ENCODE measurements around the gene MBNL1.

Gene MBNL1

DNA sequence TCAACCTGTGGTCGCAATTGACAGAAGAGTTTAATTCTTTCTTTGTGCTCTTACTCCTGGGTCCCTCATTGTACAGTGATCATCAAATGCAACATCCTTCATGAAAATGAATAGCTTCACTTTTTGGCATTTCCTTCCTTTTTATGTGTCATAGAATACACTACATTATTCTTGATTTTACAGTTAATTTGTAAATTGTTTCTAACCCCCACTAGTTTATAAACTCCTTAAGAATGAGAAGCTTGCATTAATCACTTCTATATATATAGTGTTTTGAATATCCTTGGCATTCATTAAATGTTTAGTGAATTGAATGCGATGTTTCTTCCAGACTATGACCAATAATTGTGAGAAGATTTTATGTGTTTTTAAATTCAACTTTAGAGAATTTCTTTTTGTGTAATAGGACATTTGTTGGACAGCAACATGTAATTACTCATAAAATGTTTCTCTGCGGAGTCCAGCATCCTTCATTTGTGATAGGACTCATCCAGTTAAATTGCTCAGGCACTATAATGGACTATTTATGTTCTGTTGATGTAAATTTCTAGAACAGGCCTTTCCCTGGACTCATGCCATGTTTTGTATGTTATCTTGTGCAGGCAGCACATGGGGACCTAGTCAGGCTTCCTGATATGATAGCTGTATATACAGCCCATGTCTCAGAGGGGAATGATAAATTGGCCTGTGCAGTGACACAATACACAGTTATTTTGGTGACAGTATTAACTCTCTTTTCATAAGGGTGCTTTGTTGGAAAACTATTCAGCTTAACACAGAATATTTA is 51.3 kb downstream of the MBNL1 start:
- no peaks in the 10 kb centered on the region for H3K36me3 ChIP-seq
- no peak for DNase-seq
- H3K4me3 ChIP-seq: no peak overlapping the region
- intact Hi-C loops (cut with DNase I; ENCODE audit: low total_unique reads): no loop called here
- TF ChIP-seq CTCF (IDR thresholded peaks at IDR 0.05): no peak
- peaks cover 0 to 100% (median 70%) of the 10 kb centered on the region in 4 donors for H3K4me1 ChIP-seq
- no peaks in the 10 kb centered on the region for H3K9me3 ChIP-seq
- H3K27ac ChIP-seq: peak overlapping the region; percentile 71 to 75
- no peaks in the 10 kb centered on the region for H3K27me3 ChIP-seq

DNA sequence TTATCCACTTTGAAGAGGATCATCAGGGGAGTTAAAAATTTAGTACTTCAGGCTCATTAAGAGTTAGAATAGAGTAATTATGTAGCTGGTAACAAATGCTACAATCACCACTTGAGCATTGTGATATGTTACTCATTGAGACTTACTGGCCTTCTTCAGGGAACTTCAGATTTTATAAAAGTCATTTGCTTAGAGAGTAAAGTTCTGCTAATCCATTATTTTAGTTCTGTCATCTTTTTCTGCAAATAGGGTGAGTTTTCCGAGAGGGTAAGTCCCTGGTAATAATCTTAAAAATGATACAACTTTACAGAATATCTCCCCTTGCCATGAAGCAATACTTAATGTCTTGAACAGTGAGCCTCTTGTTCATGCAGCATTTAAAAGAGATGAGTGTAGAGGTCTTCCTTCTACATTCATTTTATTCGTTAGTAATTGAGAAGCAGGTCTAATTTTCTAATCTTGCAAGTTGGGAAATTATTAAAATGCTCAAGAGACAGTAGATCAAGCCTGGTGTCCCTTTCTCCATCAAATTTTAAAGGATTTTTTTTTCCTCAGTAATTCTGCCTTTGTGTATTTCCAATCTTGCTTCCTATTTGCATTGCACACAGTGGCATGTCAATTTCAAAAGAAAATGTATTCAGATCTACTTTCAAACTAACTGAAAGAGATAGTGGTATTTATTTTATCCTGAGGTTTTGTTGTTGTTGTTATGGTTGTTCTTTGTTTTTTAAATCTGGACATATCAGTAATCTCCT is 52.6 kb downstream of the MBNL1 start:
- Histone ChIP-seq H3K9me3 (no peaks in the 10 kb centered on the region), H3K4me3 (no peak overlapping the region), H3K4me1 (peaks cover 0 to 100% (median 60%) of the 10 kb centered on the region in 4 donors), H3K36me3 (peaks cover 0 to 10% (median 0%) of the 10 kb centered on the region in 3 donors), H3K27me3 (no peaks in the 10 kb centered on the region), H3K27ac (peak overlapping the region; percentile 71 to 75)
- intact Hi-C loops (cut with DNase I; ENCODE audit: low total_unique reads): no loop called here
- DNase-seq: no peak
- TF ChIP-seq CTCF (IDR thresholded peaks at IDR 0.05): no peak

GRCh38 chr3:152321955-152322377 is 53.2 kb downstream of the MBNL1 start:
- intact Hi-C loops (cut with DNase I; ENCODE audit: low total_unique reads): no loop called here
- H3K27me3 ChIP-seq: no peaks in the 10 kb centered on the region
- peak overlapping the region; percentile 71 to 75 for H3K27ac ChIP-seq
- DNase-seq: no peak
- no peak overlapping the region for H3K4me3 ChIP-seq
- TF ChIP-seq CTCF (IDR thresholded peaks at IDR 0.05): no peak
- peaks cover 0 to 16% (median 0%) of the 10 kb centered on the region in 3 donors for H3K36me3 ChIP-seq
- peaks cover 0 to 100% (median 56%) of the 10 kb centered on the region in 4 donors for H3K4me1 ChIP-seq
- no peaks in the 10 kb centered on the region for H3K9me3 ChIP-seq

DNA sequence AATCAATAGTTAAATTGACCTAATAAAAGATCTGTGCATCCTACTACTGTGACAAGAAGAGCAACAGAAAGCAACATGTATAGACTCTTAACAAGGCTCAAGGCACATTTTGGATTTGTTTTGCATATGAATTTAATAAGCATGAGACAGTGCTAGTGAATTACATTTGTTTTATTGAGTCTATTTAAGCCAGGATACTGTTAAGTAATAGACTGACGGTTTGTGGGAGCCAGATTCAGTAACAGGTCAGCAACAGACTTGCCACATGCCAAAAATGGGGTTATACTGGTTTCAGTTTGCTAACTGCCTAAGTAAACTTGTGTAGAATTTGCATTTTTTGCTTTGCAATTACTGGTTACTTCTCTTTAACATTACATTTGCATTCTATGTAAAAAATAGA is 54.0 kb downstream of the MBNL1 start:
- Histone ChIP-seq H3K27ac (peak overlapping the region; percentile 71 to 75), H3K4me1 (peaks cover 0 to 100% (median 52%) of the 10 kb centered on the region in 4 donors), H3K4me3 (no peak overlapping the region), H3K9me3 (no peaks in the 10 kb centered on the region), H3K36me3 (peaks cover 0 to 17% (median 0%) of the 10 kb centered on the region in 3 donors), H3K27me3 (no peaks in the 10 kb centered on the region)
- intact Hi-C loops (cut with DNase I; ENCODE audit: low total_unique reads): no loop called here
- DNase-seq: no peak
- TF ChIP-seq CTCF (IDR thresholded peaks at IDR 0.05): no peak

GRCh38 chr3:152323834-152324233 is 55.1 kb downstream of the MBNL1 start:
- no peak for DNase-seq
- peak overlapping the region; percentile 71 to 75 for H3K27ac ChIP-seq
- H3K9me3 ChIP-seq: no peaks in the 10 kb centered on the region
- no peak for TF ChIP-seq CTCF (IDR thresholded peaks at IDR 0.05)
- H3K36me3 ChIP-seq: peaks cover 0 to 17% (median 0%) of the 10 kb centered on the region in 3 donors
- intact Hi-C loops (cut with DNase I; ENCODE audit: low total_unique reads): no loop called here
- no peak overlapping the region for H3K4me3 ChIP-seq
- H3K4me1 ChIP-seq: peaks cover 0 to 100% (median 46%) of the 10 kb centered on the region in 4 donors
- H3K27me3 ChIP-seq: no peaks in the 10 kb centered on the region
